ENCODE measurements around the gene ZKSCAN7.

DNA sequence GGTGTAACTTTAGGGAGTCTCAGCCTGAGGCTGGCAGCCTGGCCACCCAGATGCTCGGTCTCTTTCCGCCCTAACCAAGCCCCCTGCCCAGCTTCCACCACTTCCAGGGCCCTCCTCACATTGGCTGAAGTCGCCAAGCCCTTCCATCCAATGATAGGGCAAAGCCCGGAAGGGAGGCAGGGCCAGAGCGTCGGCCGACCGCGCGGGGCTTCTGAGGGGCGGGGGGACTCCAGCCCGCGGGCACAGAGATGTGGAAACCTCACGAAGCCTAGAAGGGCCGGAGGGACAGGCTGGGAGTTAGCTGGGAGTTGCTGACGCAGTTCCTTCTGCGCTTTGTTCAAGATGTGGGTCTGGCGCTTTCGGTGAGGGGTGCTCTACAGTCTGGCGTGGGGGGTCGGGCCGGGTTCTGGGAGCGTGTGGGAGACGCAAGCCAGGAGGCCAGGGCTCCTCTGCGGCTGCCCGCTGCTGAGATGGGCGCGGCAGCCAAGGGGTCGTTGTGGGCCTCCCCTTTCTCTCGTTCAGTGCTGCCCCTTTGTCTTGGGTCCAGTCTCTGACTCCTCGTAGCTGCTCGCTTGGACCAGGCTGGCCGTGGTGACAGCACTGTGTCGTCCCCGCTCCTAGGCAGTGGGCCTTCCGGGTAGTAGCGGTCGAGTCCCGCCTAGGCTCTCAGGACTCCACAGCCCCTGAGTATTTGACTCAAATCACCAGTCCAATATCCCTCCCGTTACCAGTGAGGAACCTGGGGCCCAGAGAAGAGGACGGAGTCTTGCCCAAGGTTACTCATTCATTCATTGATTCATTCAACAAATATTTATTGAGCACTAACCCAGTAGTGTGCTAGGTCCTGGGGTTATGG is 29.9 kb downstream of the ZKSCAN7 start, which contains the start of gene ZNF660:
- TF ChIP-seq, protein P1, sequence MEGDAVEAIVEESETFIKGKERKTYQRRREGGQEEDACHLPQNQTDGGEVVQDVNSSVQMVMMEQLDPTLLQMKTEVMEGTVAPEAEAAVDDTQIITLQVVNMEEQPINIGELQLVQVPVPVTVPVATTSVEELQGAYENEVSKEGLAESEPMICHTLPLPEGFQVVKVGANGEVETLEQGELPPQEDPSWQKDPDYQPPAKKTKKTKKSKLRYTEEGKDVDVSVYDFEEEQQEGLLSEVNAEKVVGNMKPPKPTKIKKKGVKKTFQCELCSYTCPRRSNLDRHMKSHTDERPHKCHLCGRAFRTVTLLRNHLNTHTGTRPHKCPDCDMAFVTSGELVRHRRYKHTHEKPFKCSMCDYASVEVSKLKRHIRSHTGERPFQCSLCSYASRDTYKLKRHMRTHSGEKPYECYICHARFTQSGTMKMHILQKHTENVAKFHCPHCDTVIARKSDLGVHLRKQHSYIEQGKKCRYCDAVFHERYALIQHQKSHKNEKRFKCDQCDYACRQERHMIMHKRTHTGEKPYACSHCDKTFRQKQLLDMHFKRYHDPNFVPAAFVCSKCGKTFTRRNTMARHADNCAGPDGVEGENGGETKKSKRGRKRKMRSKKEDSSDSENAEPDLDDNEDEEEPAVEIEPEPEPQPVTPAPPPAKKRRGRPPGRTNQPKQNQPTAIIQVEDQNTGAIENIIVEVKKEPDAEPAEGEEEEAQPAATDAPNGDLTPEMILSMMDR (conservative IDR thresholded peaks at IDR 0.05 in 1 of 2, IDR thresholded peaks at IDR 0.05 in 1 of 2; ENCODE audit: low read depth in 1 of 2, low read length in 2 of 2): no peak
- no peak for TF ChIP-seq EZH2 (IDR thresholded peaks at IDR 0.05; ENCODE audit: low read length, missing control alignments)

All from fibroblast of lung (primary cell).